Head of caudate nucleus (tissue), 42 donors: ENCODE measurements around the gene AP1B1.

Experiments used
- DNase-seq, 42 donors: peaks; one replicate each; pipeline versions ENCODE4 v3.0.0 to v3.0.0-alpha.2; 2020 to 2021; ENCODE audit warnings: mixed read lengths in 7 of 42
- intact Hi-C: fragments of 100-400 bp; cut with DNase I; formaldehyde crosslinking; loops from one replicate; pipeline ENCODE4 v1.15.0; 2022

AP1B1 gene

DNA sequence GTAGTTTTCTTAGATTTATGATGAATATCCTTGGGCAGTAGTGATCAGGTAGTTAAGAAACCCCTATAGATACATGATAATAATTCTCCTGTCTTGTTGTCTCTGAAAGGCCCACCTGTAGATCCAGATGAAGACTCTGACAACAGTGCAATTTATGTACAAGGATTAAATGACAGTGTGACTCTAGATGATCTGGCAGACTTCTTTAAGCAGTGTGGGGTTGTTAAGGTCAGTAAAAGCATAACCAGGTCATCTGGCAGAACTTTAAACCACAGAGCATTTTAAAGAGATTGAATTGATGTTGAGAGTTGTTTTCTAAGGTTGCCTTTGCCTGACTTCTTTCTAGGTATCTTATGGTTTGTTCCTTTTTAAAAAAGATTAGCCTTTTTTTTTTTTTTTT, 96.0 kb downstream of the AP1B1 start:
- DNase-seq, result no peak
- intact Hi-C loops, result no loop called here

DNA sequence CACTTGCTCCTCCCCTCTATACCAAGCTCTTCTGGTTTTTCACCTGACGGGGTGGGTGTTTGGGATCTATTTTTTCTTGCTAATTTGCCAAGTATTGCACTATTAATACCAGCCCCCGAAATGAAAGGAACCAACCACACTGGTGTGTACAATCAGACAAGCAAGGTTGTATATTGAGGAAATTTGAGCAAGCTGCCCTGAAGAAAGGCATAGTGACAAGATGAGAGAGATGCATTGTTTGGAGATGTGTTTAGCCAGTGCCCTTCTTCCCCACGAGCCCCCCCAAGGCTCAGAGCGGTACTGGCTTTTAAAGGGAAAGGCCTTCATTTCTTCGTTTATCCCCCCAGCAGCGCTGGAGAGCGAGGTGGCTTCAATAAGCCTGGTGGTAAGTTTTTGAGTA, 97.2 kb downstream of the AP1B1 start:
- intact Hi-C loops, result no loop called here
- DNase-seq, result peak in 8 of 42 donors; percentile 12 to 65 (median 40)

DNA sequence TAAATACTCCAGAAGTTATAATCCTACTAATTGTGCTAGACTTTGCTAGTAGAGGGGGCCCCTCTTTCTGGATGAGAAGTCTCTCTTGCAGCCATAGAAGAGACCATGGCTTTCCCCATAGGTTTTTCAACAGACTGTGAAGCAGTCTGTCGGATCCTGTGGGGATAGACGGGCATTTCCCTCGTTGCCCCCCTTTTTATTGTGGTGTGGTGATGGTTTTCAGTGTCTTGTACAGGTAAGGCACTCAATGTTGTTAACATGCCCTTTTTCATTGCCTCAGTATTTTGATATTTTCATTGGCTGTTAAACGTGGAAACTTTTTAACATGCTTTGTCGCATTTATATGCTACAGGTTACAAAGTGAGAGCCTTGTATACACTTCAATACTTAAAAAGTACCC, 98.3 kb downstream of the AP1B1 start:
- intact Hi-C loops, result no loop called here
- no peak for DNase-seq

DNA sequence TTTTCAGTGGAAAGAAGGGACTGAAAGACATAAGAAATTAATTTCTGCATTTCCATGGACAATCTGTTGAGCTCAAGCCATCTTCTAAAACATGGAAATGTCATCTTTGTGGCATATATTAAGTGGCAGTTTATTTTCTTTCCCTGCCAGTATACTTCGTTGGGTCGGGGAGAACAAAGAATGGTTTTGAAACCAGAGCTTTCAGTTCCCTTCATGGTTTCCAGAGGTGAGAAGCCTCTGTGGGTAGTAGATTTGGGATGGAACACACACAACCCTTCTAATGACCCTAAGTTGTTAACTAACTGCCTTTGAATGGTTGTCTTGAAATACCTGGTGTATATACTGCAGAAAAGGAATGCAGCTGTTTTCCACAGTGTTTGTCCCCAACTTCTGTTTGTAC, 99.5 kb downstream of the AP1B1 start:
- DNase-seq, result no peak
- intact Hi-C loops, result no loop called here

DNA sequence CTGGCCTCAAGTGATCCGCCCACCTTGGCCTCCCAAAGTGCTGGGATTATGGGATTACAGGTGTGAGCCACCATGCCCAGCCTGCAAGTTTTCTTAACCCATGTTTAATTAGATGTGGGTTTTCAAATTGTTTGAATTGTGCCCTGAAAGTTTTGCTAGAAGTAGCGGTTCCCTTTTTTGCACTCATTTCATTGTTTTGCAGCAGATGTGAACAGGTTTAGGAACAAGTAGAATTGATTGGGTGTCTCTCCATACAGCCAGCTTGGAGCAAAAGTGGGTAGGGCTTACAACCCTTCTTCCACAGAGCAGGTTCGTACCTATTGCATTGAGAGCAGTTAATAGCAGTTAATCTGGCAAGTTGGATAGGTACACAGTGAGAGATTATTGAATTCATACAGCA, 104.2 kb downstream of the AP1B1 start:
- intact Hi-C loops, result no loop called here
- DNase-seq, result no peak

DNA sequence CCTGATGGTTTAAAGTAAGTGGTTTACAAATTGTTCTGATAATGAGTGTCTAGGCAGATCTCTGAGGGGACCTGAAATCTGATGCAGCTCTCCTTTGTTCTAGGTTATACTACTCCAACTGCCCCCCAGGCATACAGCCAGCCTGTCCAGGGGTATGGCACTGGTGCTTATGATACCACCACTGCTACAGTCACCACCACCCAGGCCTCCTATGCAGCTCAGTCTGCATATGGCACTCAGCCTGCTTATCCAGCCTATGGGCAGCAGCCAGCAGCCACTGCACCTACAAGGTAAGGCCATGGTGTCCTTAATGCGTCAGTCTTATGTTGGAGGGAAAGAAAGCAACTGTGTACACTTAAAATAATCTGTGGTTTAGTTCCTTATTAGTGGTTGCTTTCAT, 110.4 kb downstream of the AP1B1 start:
- DNase-seq, result peak in 1 of 42 donors; percentile 4
- intact Hi-C loops, result no loop called here
